Bronchial epithelial cell (primary cell): ENCODE measurements around the gene MDM1. TPM values are rescaled to one million over a fixed set of nuclear protein-coding genes. Genes with fewer than 3 reads are reported as not detected.
A peak's percentile ranks its signal among the peaks of the same experiment; 100 is the strongest.

Experiments
- DNase-seq: peaks from one replicate; pipeline ENCODE4 v3.0.0-alpha.2; 2010; ENCODE audit warnings: low read depth
- FAIRE-seq: peaks from 2 replicates; lab custom pipeline; 2011; peaks lifted over from hg19 to GRCh38; lab: Jason Lieb, UNC
- H3K27me3 ChIP-seq: 2 replicates; pipeline ENCODE4 v1.5.1; 2011; ENCODE audit warnings: low read length; ENCODE audit not compliant: control insufficient read depth, insufficient read depth
- H3K36me3 ChIP-seq: 2 replicates; pipeline ENCODE4 v1.5.1; 2011; ENCODE audit warnings: low read length; ENCODE audit not compliant: control insufficient read depth, insufficient read depth
- H3K4me3 ChIP-seq: 2 replicates; pipeline ENCODE4 v1.5.1; 2011; ENCODE audit warnings: mild to moderate bottlenecking, low read depth, low read length, control low read depth
- total RNA-seq: library from RNA; depleted of rRNA; stranded (reverse); fragments of >200 nt; gene quantifications from 2 replicates; pipeline ENCODE4 v1.2.1, GENCODE V29; 2014
- TF ChIP-seq, protein P1 (sequence below): IDR thresholded peaks from 2 replicates; pipeline ENCODE4 v1.5.1; 2011; ENCODE audit warnings: mild to moderate bottlenecking, moderate library complexity, low read length, control low read depth, inconsistent platforms; ENCODE audit not compliant: insufficient read depth, severe bottlenecking

The MDM1 gene
- total RNA-seq, 1 donor from 2014 or later, result 5.8 TPM

GRCh38 chr12:68260153-68260552 lies 72.0 kb downstream of the MDM1 start:
- Histone ChIP-seq H3K4me3 (no peak overlapping the region), H3K36me3 (no peaks in the 10 kb centered on the region), H3K27me3 (no peaks in the 10 kb centered on the region)
- TF ChIP-seq, protein P1, sequence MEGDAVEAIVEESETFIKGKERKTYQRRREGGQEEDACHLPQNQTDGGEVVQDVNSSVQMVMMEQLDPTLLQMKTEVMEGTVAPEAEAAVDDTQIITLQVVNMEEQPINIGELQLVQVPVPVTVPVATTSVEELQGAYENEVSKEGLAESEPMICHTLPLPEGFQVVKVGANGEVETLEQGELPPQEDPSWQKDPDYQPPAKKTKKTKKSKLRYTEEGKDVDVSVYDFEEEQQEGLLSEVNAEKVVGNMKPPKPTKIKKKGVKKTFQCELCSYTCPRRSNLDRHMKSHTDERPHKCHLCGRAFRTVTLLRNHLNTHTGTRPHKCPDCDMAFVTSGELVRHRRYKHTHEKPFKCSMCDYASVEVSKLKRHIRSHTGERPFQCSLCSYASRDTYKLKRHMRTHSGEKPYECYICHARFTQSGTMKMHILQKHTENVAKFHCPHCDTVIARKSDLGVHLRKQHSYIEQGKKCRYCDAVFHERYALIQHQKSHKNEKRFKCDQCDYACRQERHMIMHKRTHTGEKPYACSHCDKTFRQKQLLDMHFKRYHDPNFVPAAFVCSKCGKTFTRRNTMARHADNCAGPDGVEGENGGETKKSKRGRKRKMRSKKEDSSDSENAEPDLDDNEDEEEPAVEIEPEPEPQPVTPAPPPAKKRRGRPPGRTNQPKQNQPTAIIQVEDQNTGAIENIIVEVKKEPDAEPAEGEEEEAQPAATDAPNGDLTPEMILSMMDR, result no peak
- no peak for FAIRE-seq
- no peak for DNase-seq

DNA sequence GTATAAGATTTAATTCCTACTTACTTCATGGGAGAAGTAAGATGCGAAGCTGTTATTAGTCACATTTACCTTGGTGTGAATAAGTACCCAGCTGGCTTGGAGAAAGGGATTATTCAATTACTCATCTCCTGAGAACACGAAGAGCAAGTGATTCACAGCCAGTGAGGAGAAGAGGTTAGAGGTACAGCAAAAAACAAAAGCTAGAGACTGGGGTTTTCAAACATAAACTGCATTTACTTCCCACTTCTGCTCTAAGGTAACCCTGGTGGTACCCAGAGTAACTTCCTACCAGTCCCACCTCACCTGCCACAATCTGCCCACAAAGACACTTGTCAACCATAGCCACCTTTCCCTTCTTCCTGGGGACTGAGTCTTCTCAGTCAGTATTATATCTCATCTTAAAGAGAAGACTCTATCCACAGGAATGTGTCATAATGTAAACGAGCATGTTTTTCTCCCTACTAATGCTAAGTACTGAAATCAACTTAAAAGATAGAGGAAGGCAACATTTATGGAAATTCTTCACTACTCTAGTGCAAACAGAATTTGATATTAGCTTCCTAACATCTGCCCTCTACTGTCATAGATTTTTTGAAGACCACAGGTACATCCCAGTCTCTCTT lies 72.7 kb downstream of the MDM1 start:
- H3K4me3 ChIP-seq, result no peak overlapping the region
- no peaks in the 10 kb centered on the region for H3K36me3 ChIP-seq
- TF ChIP-seq, protein P1, result no peak
- FAIRE-seq, result no peak
- H3K27me3 ChIP-seq, result no peaks in the 10 kb centered on the region
- DNase-seq, result peak; percentile 98

DNA sequence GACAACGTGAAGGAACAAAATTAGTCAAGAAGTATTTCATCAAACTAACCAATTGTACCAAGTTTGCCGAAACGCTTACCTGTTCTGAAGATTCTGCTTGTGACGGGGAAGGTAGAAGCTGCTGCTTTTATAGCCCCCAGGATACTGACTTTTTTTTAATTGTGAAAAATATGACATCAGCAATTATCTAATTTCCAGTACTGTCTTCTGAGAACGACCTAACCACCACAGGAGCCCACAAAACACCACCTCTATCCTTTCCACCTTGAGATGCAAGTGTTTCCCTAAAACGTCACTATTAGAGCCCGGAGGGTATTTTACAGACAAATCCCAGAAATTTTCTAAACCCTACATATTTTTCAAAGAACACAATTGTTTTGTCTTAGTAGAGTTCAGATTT lies 78.7 kb downstream of the MDM1 start, which contains the start of gene IL22:
IL22 (minus strand) TSS at position 101 of the 400 bp plus-strand sequence. CDS start 156 bp downstream, outside the sequence.
- no peaks in the 10 kb centered on the region for H3K27me3 ChIP-seq
- H3K36me3 ChIP-seq, result no peaks in the 10 kb centered on the region
- TF ChIP-seq, protein P1, result no peak
- DNase-seq, result no peak
- no peak for FAIRE-seq
- H3K4me3 ChIP-seq, result no peak within 1 kb of the TSS

- TF ChIP-seq, protein P1, result no peak
- peak; percentile 18 for FAIRE-seq
- no peaks in the 10 kb centered on the region for H3K27me3 ChIP-seq
- no peaks in the 10 kb centered on the region for H3K36me3 ChIP-seq
- DNase-seq, result no peak
- H3K4me3 ChIP-seq, result no peak overlapping the region
Observed at GRCh38 chr12:68252077-68252476, 80.1 kb downstream of the MDM1 start.

GRCh38 chr12:68250454-68250853 lies 81.7 kb downstream of the MDM1 start:
- H3K36me3 ChIP-seq, result no peaks in the 10 kb centered on the region
- no peak for FAIRE-seq
- peak; percentile 63 for DNase-seq
- H3K27me3 ChIP-seq, result no peaks in the 10 kb centered on the region
- TF ChIP-seq, protein P1, result no peak
- H3K4me3 ChIP-seq, result no peak overlapping the region

- DNase-seq (no peak), FAIRE-seq (no peak)
- H3K27me3 ChIP-seq, result no peaks in the 10 kb centered on the region
- H3K4me3 ChIP-seq, result no peak overlapping the region
- H3K36me3 ChIP-seq, result no peaks in the 10 kb centered on the region
- TF ChIP-seq, protein P1, result no peak
Observed at GRCh38 chr12:68247785-68248184, 84.4 kb downstream of the MDM1 start.
